Measurements from ENCODE around the gene CDR2L.

Gene CDR2L

GRCh38 chr17:74995847-74996246 lies 8.4 kb downstream of the CDR2L start:
- TF ChIP-seq, protein P1, sequence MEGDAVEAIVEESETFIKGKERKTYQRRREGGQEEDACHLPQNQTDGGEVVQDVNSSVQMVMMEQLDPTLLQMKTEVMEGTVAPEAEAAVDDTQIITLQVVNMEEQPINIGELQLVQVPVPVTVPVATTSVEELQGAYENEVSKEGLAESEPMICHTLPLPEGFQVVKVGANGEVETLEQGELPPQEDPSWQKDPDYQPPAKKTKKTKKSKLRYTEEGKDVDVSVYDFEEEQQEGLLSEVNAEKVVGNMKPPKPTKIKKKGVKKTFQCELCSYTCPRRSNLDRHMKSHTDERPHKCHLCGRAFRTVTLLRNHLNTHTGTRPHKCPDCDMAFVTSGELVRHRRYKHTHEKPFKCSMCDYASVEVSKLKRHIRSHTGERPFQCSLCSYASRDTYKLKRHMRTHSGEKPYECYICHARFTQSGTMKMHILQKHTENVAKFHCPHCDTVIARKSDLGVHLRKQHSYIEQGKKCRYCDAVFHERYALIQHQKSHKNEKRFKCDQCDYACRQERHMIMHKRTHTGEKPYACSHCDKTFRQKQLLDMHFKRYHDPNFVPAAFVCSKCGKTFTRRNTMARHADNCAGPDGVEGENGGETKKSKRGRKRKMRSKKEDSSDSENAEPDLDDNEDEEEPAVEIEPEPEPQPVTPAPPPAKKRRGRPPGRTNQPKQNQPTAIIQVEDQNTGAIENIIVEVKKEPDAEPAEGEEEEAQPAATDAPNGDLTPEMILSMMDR (IDR thresholded peaks at IDR 0.05; ENCODE audit: low read length, missing control alignments), result no peak
- DNase-seq (ENCODE audit: low read depth), result no peak
- no peak overlapping the region for H3K4me3 ChIP-seq (replicated peaks; ENCODE audit: low read depth, low read length)

- H3K4me3 ChIP-seq (replicated peaks; ENCODE audit: low read depth, low read length), result no peak overlapping the region
- TF ChIP-seq, protein P1 (IDR thresholded peaks at IDR 0.05; ENCODE audit: low read length, missing control alignments), result no peak
- no peak for DNase-seq (ENCODE audit: low read depth)
Measured at GRCh38 chr17:74998783-74999182, 11.4 kb downstream of the CDR2L start.

- no peak for DNase-seq (ENCODE audit: low read depth)
- H3K4me3 ChIP-seq (replicated peaks; ENCODE audit: low read depth, low read length), result no peak overlapping the region
- TF ChIP-seq, protein P1 (IDR thresholded peaks at IDR 0.05; ENCODE audit: low read length, missing control alignments), result no peak
Measured at GRCh38 chr17:74999523-74999922, 12.1 kb downstream of the CDR2L start.

DNA sequence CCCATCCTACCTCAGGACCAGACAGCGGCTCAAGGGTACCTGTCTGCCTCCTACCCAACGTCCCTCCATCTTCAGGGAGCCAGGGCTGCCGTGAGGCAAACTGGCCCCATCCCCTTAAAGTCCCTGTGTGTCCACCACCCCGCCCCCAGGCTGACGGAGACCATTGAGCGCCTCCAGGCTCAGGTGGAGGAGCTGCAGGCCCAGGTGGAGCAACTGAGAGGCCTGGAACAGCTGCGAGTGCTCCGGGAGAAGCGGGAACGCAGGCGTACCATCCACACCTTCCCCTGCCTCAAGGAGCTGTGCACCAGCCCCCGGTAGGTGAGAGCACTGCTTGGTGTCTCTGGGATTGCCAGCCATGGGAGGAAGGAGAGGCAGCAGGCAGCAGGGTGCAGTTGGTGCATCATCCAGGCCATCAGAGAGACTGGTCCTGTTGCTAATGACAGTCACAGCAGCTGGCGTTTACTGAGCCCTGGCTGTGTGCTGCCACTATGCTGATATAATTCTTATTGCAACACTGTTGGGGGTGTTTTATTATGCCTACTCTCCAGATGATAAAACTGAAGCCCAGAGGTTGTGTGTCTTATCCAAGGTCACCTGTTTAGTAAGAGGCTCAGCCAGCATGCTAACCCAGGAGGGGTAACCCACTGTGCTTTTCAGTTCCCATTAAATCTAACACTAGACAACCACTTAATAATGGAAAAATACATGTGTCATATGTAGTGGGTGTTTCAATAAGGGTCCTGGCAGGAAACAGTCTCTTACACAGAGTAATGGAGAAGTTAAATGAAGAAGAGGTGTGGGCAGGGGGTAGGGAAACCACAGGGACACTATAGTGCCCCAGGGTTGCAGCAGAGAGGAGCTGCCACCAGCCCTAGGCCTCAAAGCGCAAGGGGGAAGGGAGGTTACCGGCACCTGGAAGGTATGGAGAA lies 14.7 kb downstream of the CDR2L start:
- H3K4me3 ChIP-seq (replicated peaks; ENCODE audit: low read depth, low read length), result no peak overlapping the region
- no peak for DNase-seq (ENCODE audit: low read depth)
- TF ChIP-seq, protein P1 (IDR thresholded peaks at IDR 0.05; ENCODE audit: low read length, missing control alignments), result no peak

DNA sequence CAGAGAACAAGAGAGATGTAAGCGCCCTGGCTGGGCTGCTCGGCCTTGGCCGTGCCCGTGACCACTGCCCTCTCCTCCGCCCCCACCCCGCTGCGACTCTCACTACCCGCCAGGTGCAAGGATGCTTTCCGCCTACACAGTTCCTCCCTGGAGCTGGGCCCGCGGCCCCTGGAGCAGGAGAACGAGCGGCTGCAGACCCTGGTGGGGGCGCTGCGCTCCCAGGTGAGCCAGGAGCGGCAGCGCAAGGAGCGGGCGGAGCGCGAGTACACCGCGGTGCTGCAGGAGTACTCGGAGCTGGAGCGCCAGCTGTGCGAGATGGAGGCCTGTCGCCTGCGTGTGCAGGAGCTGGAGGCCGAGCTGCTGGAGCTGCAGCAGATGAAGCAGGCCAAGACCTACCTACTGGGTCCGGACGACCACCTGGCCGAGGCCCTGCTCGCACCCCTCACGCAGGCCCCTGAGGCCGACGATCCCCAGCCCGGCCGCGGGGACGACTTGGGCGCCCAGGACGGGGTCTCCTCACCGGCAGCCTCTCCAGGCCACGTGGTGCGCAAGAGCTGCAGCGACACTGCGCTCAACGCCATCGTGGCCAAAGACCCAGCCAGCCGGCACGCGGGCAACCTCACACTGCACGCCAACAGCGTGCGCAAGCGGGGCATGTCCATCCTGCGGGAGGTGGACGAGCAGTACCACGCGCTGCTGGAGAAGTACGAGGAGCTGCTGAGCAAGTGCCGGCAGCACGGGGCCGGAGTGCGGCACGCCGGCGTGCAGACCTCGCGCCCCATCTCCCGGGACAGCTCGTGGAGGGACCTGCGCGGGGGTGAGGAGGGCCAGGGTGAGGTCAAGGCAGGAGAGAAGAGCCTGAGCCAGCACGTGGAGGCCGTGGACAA lies 15.9 kb downstream of the CDR2L start:
- TF ChIP-seq, protein P1 (IDR thresholded peaks at IDR 0.05; ENCODE audit: low read length, missing control alignments), result no peak
- DNase-seq (ENCODE audit: low read depth), result no peak
- no peak overlapping the region for H3K4me3 ChIP-seq (replicated peaks; ENCODE audit: low read depth, low read length)

DNA sequence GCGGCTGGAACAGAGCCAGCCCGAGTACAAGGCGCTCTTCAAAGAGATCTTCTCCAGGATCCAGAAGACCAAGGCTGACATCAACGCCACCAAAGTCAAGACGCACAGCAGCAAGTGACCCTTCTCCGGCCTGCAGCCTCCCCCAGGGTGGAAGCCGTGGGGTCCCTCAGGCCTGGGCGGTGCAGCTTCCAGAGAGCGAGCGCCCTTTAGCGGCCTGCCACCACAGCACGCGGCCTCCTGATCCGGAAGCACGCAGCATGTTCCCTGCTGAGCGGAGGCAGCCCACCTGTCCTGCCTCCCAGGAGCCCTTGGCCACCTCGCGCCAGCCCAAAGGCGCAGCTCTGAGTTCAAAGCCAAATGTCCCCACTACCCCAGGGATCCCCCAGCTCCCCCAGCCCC lies 16.5 kb downstream of the CDR2L start:
- DNase-seq (ENCODE audit: low read depth), result no peak
- no peak overlapping the region for H3K4me3 ChIP-seq (replicated peaks; ENCODE audit: low read depth, low read length)
- TF ChIP-seq, protein P1 (IDR thresholded peaks at IDR 0.05; ENCODE audit: low read length, missing control alignments), result no peak

All from fibroblast of pulmonary artery (primary cell).